Measurements from ENCODE around the gene TPSB2.
"Not testable (repeated sequence)": the region's sequence is repeated elsewhere in the genome, so short reads cannot be mapped to it uniquely, and the experiment has no call there.

TPSB2 gene

DNA sequence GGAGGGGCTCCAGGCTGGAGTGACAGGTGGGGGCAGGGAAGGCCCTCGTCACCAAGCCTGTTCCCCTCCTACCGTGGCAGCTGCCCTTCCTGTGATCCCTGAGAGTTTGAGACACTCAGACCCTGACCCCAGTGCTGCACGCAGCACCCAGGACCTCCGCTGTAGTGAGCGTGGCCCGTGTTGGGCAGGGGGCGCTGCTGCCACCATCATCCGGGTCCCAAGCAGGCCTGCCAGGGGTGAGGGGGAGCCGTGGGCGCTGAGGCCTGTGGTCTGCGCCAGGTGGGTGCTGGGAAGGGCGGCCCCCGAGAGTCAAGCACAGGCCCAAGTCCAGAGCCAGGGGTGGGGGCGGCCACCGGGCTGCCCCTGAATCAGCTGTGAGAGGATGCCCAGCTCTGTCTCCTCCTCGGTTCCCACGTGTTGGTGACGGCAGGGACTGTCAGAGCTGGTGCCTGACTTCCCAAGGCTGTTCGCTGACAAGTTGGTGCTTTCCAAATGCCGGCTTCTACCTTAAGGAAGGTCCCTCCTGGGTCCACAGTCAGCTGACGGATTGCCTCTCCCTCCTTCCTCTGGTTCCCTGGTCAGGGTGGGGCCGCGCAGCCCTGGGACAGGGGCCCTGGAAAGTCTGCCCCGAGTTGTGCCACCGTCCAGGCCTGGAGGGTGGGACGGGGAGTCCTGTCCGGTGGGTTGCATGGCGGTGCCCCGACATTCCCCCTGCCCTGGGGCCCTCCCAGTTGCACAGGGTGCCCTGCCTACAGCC is 36.0 kb downstream of the TPSB2 start:
- Histone ChIP-seq H3K4me1 (ENCODE audit: control insufficient read depth, insufficient read depth, low read length) (no peaks in the 10 kb centered on the region), H3K36me3 (ENCODE audit: insufficient read depth, low read length) (no peaks in the 10 kb centered on the region), H3K9ac (ENCODE audit: low read depth, low read length) (no peak overlapping the region), H3K27me3 (ENCODE audit: control insufficient read depth, insufficient read depth, low read length) (peaks cover 20% of the 10 kb centered on the region), H3K9me3 (replicated peaks; ENCODE audit: low read length) (no peaks in the 10 kb centered on the region), H3K4me3 (ENCODE audit: low read length) (no peak overlapping the region), H3K4me2 (ENCODE audit: low read length) (no peak overlapping the region)

GRCh38 chr16:1193143-1193824 is 36.7 kb downstream of the TPSB2 start:
- Histone ChIP-seq H3K4me1 (ENCODE audit: control insufficient read depth, insufficient read depth, low read length) (no peaks in the 10 kb centered on the region), H3K4me2 (ENCODE audit: low read length) (no peak overlapping the region), H3K9ac (ENCODE audit: low read depth, low read length) (no peak overlapping the region), H3K4me3 (ENCODE audit: low read length) (no peak overlapping the region), H3K27me3 (ENCODE audit: control insufficient read depth, insufficient read depth, low read length) (peaks cover 20% of the 10 kb centered on the region), H3K36me3 (ENCODE audit: insufficient read depth, low read length) (no peaks in the 10 kb centered on the region), H3K9me3 (replicated peaks; ENCODE audit: low read length) (no peaks in the 10 kb centered on the region)

DNA sequence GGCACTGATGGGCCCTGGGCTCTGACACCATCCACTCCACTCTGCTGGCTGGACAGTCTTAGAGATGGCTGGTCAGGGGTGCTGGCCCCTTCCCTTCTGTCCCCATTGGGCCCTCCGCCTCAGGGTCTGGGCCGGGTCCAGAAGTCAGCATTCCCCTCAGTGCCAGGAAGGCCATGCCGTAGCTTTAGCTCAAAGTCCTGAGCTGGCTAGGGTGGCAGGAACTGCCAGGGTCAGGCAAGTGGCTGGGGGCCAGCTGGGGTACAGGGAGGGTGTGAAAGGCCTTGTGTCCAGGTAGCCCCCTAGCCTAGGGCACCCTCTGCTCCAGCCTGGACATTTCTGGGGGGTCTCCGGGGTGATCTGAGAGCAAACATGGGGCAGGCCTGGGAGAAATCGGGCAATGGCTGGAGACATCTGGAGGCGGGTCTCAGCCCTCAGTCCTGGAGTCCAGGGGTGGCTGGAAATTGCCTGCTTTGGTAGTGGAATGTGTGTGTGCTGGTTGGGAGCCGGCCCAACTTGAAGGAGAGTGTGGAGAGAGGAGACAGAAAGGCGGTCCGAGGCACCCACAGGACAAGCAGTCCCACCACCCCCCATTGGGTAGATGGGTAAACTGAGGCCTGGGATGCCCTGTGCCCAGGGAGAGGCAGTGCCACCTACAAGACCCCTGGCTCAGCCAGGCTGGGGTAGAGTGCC is 37.5 kb downstream of the TPSB2 start:
- Histone ChIP-seq H3K27me3 (ENCODE audit: control insufficient read depth, insufficient read depth, low read length) (peaks cover 26% of the 10 kb centered on the region), H3K9ac (ENCODE audit: low read depth, low read length) (no peak overlapping the region), H3K4me1 (ENCODE audit: control insufficient read depth, insufficient read depth, low read length) (no peaks in the 10 kb centered on the region), H3K4me3 (ENCODE audit: low read length) (no peak overlapping the region), H3K9me3 (replicated peaks; ENCODE audit: low read length) (no peaks in the 10 kb centered on the region), H3K4me2 (ENCODE audit: low read length) (no peak overlapping the region), H3K36me3 (ENCODE audit: insufficient read depth, low read length) (no peaks in the 10 kb centered on the region)

- not testable (repeated sequence) for H3K36me3 ChIP-seq (ENCODE audit: insufficient read depth, low read length); H3K4me1 ChIP-seq (ENCODE audit: control insufficient read depth, insufficient read depth, low read length); H3K9ac ChIP-seq (ENCODE audit: low read depth, low read length); H3K9me3 ChIP-seq (replicated peaks; ENCODE audit: low read length); H3K4me3 ChIP-seq (ENCODE audit: low read length); H3K4me2 ChIP-seq (ENCODE audit: low read length)
- H3K27me3 ChIP-seq (ENCODE audit: control insufficient read depth, insufficient read depth, low read length) = peaks cover 20% of the 10 kb centered on the region
These were observed 39.2 kb downstream of the TPSB2 start for GRCh38 chr16:1190789-1191188.

GRCh38 chr16:1189455-1189854 is 40.5 kb downstream of the TPSB2 start:
- Histone ChIP-seq H3K9me3 (replicated peaks; ENCODE audit: low read length) (no peaks in the 10 kb centered on the region), H3K4me2 (ENCODE audit: low read length) (no peak overlapping the region), H3K4me1 (ENCODE audit: control insufficient read depth, insufficient read depth, low read length) (no peaks in the 10 kb centered on the region), H3K27me3 (ENCODE audit: control insufficient read depth, insufficient read depth, low read length) (peaks cover 21% of the 10 kb centered on the region), H3K4me3 (ENCODE audit: low read length) (no peak overlapping the region), H3K9ac (ENCODE audit: low read depth, low read length) (no peak overlapping the region), H3K36me3 (ENCODE audit: insufficient read depth, low read length) (no peaks in the 10 kb centered on the region)

- Histone ChIP-seq H3K4me1 (ENCODE audit: control insufficient read depth, insufficient read depth, low read length) (no peaks in the 10 kb centered on the region), H3K4me3 (ENCODE audit: low read length) (no peak overlapping the region), H3K27me3 (ENCODE audit: control insufficient read depth, insufficient read depth, low read length) (peaks cover 25% of the 10 kb centered on the region), H3K4me2 (ENCODE audit: low read length) (no peak overlapping the region), H3K9ac (ENCODE audit: low read depth, low read length) (no peak overlapping the region), H3K9me3 (replicated peaks; ENCODE audit: low read length) (no peaks in the 10 kb centered on the region), H3K36me3 (ENCODE audit: insufficient read depth, low read length) (no peaks in the 10 kb centered on the region)
These were observed 41.4 kb downstream of the TPSB2 start for GRCh38 chr16:1188432-1189189.

DNA sequence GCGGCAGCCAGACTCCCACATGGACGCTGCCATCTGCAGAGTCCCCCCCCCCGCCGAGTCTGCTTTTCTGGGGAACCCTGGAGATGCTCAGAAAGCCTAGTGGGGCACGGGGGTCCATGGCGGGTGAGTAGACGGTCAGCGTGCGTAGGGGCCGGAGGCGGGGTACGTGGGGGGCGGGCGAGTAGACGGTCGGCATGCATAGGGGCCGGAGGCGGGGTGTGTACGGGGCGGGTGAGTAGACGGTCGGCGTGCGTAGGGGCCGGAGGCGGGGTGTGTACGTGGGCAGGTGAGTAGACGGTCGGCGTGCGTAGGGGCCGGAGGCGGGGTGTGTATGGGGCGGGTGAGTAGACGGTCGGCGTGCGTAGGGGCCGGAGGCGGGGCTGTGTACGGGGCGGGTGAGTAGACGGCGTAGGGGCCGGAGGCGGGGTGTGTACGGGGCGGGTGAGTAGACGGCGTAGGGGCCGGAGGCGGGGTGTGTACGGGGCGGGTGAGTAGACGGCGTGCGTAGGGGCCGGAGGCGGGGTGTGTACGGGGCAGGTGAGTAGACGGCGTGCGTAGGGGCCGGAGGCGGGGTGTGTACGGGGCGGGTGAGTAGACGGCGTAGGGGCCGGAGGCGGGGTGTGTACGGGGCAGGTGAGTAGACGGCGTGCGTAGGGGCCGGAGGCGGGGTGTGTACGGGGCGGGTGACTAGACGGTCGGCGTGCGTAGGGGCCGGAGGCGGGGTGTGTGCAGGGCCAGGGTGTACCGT is 44.4 kb downstream of the TPSB2 start:
- H3K4me2 ChIP-seq (ENCODE audit: low read length); H3K36me3 ChIP-seq (ENCODE audit: insufficient read depth, low read length); H3K4me3 ChIP-seq (ENCODE audit: low read length); H3K9me3 ChIP-seq (replicated peaks; ENCODE audit: low read length); H3K9ac ChIP-seq (ENCODE audit: low read depth, low read length): not testable (repeated sequence)
- Histone ChIP-seq H3K4me1 (ENCODE audit: control insufficient read depth, insufficient read depth, low read length) (peaks cover 22% of the 10 kb centered on the region), H3K27me3 (ENCODE audit: control insufficient read depth, insufficient read depth, low read length) (peaks cover 27% of the 10 kb centered on the region)

GRCh38 chr16:1184980-1185379 is 45.0 kb downstream of the TPSB2 start:
- Histone ChIP-seq H3K4me2 (ENCODE audit: low read length) (no peak overlapping the region), H3K9ac (ENCODE audit: low read depth, low read length) (no peak overlapping the region), H3K27me3 (ENCODE audit: control insufficient read depth, insufficient read depth, low read length) (peaks cover 27% of the 10 kb centered on the region), H3K9me3 (replicated peaks; ENCODE audit: low read length) (no peaks in the 10 kb centered on the region), H3K36me3 (ENCODE audit: insufficient read depth, low read length) (no peaks in the 10 kb centered on the region), H3K4me1 (ENCODE audit: control insufficient read depth, insufficient read depth, low read length) (peaks cover 22% of the 10 kb centered on the region), H3K4me3 (ENCODE audit: low read length) (no peak overlapping the region)

- Histone ChIP-seq H3K27me3 (ENCODE audit: control insufficient read depth, insufficient read depth, low read length) (peaks cover 27% of the 10 kb centered on the region), H3K9ac (ENCODE audit: low read depth, low read length) (no peak overlapping the region), H3K4me3 (ENCODE audit: low read length) (no peak overlapping the region), H3K4me1 (ENCODE audit: control insufficient read depth, insufficient read depth, low read length) (peaks cover 22% of the 10 kb centered on the region), H3K4me2 (ENCODE audit: low read length) (no peak overlapping the region), H3K36me3 (ENCODE audit: insufficient read depth, low read length) (no peaks in the 10 kb centered on the region), H3K9me3 (replicated peaks; ENCODE audit: low read length) (no peaks in the 10 kb centered on the region)
These were observed 45.7 kb downstream of the TPSB2 start for GRCh38 chr16:1184156-1184868.

Data from skeletal muscle satellite cell (primary cell).